Activated CD8-positive, alpha-beta T cell treated with anti-CD3 and anti-CD28 coated beads for 36 hours (primary cell): ENCODE data around the gene DACH1. TPM values are rescaled to one million over a fixed set of nuclear protein-coding genes. Genes with fewer than 3 reads are reported as not detected.
"Not testable (repeated sequence)": the region's sequence is repeated elsewhere in the genome, so short reads cannot be mapped to it uniquely, and the experiment has no call there.

Experiments
- ATAC-seq: fragments of 200-7000 bp; cut with Tn5 transposase; one replicate; pipeline ENCODE4 v1.10.0; 2021; ENCODE audit warnings: mild to moderate bottlenecking, moderate library complexity
- CTCF ChIA-PET: fragments of 350-600 bp; sonication (Branson Sonifier 250); formaldehyde crosslinking; loops from one replicate; lab custom pipeline; 2021; ENCODE audit warnings: antibody characterized with exemption; lab: Charles Lee
- POLR2A ChIA-PET: fragments of 350-600 bp; sonication (Branson Sonifier 250); formaldehyde crosslinking; loops from one replicate; lab custom pipeline; 2021; ENCODE audit warnings: antibody characterized with exemption; lab: Charles Lee
- DNase-seq: peaks from one replicate; pipeline ENCODE4 v3.0.0-alpha.2; 2020
- H3K27ac Mint-ChIP-seq: one replicate; pipeline ENCODE4 v1.8.0; 2021; ENCODE audit warnings: mild to moderate bottlenecking, mixed read lengths
- H3K27me3 Mint-ChIP-seq: one replicate; pipeline ENCODE4 v1.8.0; 2021; ENCODE audit warnings: mixed read lengths
- H3K36me3 Mint-ChIP-seq: one replicate; pipeline ENCODE4 v1.8.0; 2021; ENCODE audit warnings: low read depth, mixed read lengths
- H3K4me1 Mint-ChIP-seq: one replicate; pipeline ENCODE4 v1.8.0; 2021; ENCODE audit warnings: low read depth, mixed read lengths
- H3K4me3 Mint-ChIP-seq: one replicate; pipeline ENCODE4 v1.8.0; 2021; ENCODE audit warnings: mild to moderate bottlenecking, moderate library complexity, mixed read lengths
- H3K9me3 Mint-ChIP-seq: one replicate; pipeline ENCODE4 v1.8.0; 2021; ENCODE audit warnings: mixed read lengths
- CTCF ChIP-seq: fragments of 200-600 bp; IDR thresholded peaks from one replicate; pipeline ENCODE4 v1.8.0; 2022; ENCODE audit warnings: antibody characterized with exemption, mild to moderate bottlenecking
- intact Hi-C: fragments of 100-400 bp; cut with micrococcal nuclease; formaldehyde crosslinking; loops from one replicate; pipeline ENCODE4 v1.10.0; 2022
- total RNA-seq, 2 experiments: library from RNA; stranded (reverse); gene quantifications; one replicate each; pipeline ENCODE4 v1.2.3, GENCODE V29; 2021

Gene DACH1
- total RNA-seq, 2 experiments from 2014 or later = not detected

- CTCF ChIA-PET = no interaction called here
- no peak for TF ChIP-seq CTCF
- Mint-ChIP-seq H3K27ac (no peak overlapping the region), H3K27me3 (no peaks in the 10 kb centered on the region), H3K4me3 (no peak overlapping the region), H3K4me1 (no peaks in the 10 kb centered on the region), H3K36me3 (no peaks in the 10 kb centered on the region), H3K9me3 (peaks cover 2% of the 10 kb centered on the region)
- intact Hi-C loops = no loop called here
- POLR2A ChIA-PET = no interaction called here
- ATAC-seq (no peak), DNase-seq (no peak)
Measured at GRCh38 chr13:71786875-71787274, 80.1 kb downstream of the DACH1 start.

- DNase-seq = no peak
- H3K36me3 Mint-ChIP-seq = no peaks in the 10 kb centered on the region
- no peak for ATAC-seq
- no peak overlapping the region for H3K27ac Mint-ChIP-seq
- H3K4me1 Mint-ChIP-seq = no peaks in the 10 kb centered on the region
- no peak overlapping the region for H3K4me3 Mint-ChIP-seq
- TF ChIP-seq CTCF = no peak
- ChIA-PET CTCF (no interaction called here), POLR2A (no interaction called here)
- no peaks in the 10 kb centered on the region for H3K9me3 Mint-ChIP-seq
- H3K27me3 Mint-ChIP-seq = no peaks in the 10 kb centered on the region
- intact Hi-C loops = no loop called here
Measured at GRCh38 chr13:71785361-71785760, 81.6 kb downstream of the DACH1 start.

GRCh38 chr13:71780546-71780945 is 86.5 kb downstream of the DACH1 start:
- DNase-seq (no peak), ATAC-seq (no peak)
- Mint-ChIP-seq H3K27ac (no peak overlapping the region), H3K4me3 (no peak overlapping the region), H3K9me3 (no peaks in the 10 kb centered on the region), H3K27me3 (no peaks in the 10 kb centered on the region), H3K4me1 (no peaks in the 10 kb centered on the region), H3K36me3 (no peaks in the 10 kb centered on the region)
- POLR2A ChIA-PET = no interaction called here
- CTCF ChIA-PET = no interaction called here
- intact Hi-C loops = no loop called here
- TF ChIP-seq CTCF = no peak

- H3K9me3 Mint-ChIP-seq, DNase-seq, ATAC-seq, CTCF ChIA-PET, H3K4me1 Mint-ChIP-seq, intact Hi-C loops, POLR2A ChIA-PET, H3K36me3 Mint-ChIP-seq, H3K4me3 Mint-ChIP-seq, H3K27me3 Mint-ChIP-seq, H3K27ac Mint-ChIP-seq: not testable (repeated sequence)
Measured at GRCh38 chr13:71778998-71779397, 88.0 kb downstream of the DACH1 start.

- POLR2A ChIA-PET = no interaction called here
- Mint-ChIP-seq H3K36me3 (no peaks in the 10 kb centered on the region), H3K27ac (no peak overlapping the region), H3K9me3 (no peaks in the 10 kb centered on the region), H3K4me3 (no peak overlapping the region), H3K4me1 (no peaks in the 10 kb centered on the region), H3K27me3 (no peaks in the 10 kb centered on the region)
- no peak for TF ChIP-seq CTCF
- intact Hi-C loops = no loop called here
- ATAC-seq (no peak), DNase-seq (no peak)
- CTCF ChIA-PET = no interaction called here
Measured at GRCh38 chr13:71775966-71776365, 91.0 kb downstream of the DACH1 start.

GRCh38 chr13:71774863-71775262 is 92.1 kb downstream of the DACH1 start:
- H3K4me1 Mint-ChIP-seq = no peaks in the 10 kb centered on the region
- no peak for TF ChIP-seq CTCF
- no peaks in the 10 kb centered on the region for H3K36me3 Mint-ChIP-seq
- ATAC-seq = no peak
- no peaks in the 10 kb centered on the region for H3K9me3 Mint-ChIP-seq
- intact Hi-C loops = no loop called here
- no peak overlapping the region for H3K4me3 Mint-ChIP-seq
- CTCF ChIA-PET = no interaction called here
- no peaks in the 10 kb centered on the region for H3K27me3 Mint-ChIP-seq
- no peak for DNase-seq
- POLR2A ChIA-PET = no interaction called here
- no peak overlapping the region for H3K27ac Mint-ChIP-seq
